Lung (tissue), 12 donors: Measurements from ENCODE around the gene ATRNL1. TPM values are rescaled to one million over a fixed set of nuclear protein-coding genes. Genes with fewer than 3 reads are reported as not detected.
A peak's percentile ranks its signal among the peaks of the same experiment; 100 is the strongest.

Source experiments
- ATAC-seq: fragments of 200-7000 bp; cut with Tn5 transposase; one replicate; pipeline ENCODE4 v1.9.1; 2020; ENCODE audit warnings: moderate number of reproducible peaks; ENCODE audit not compliant: insufficient read depth, low FRiP score
- DNase-seq, 3 donors: peaks; one replicate each; pipeline ENCODE4 v3.0.0-alpha.2; 2013 to 2017
- H3K27ac ChIP-seq, 2 donors: one replicate each; pipeline ENCODE4 v1.5.1; 2013; ENCODE audit warnings: mild to moderate bottlenecking in 2 of 2, moderate library complexity in 2 of 2, control low read depth in 1 of 2, inconsistent platforms in 1 of 2, low read depth in 1 of 2, low read length in 1 of 2
- H3K27me3 ChIP-seq, 3 donors: one replicate each; pipeline ENCODE4 v1.5.1; 2013; ENCODE audit warnings: low read length in 2 of 3; ENCODE audit not compliant: control insufficient read depth in 3 of 3, insufficient read depth in 3 of 3
- H3K36me3 ChIP-seq, 4 donors: one replicate each; pipeline ENCODE4 v1.5.1; 2013; ENCODE audit warnings: low read length in 4 of 4, mild to moderate bottlenecking in 1 of 4, moderate library complexity in 1 of 4; ENCODE audit not compliant: control insufficient read depth in 4 of 4, insufficient read depth in 4 of 4
- H3K4me1 ChIP-seq, 5 donors: one replicate each; pipeline ENCODE4 v1.5.1; 2013; ENCODE audit warnings: low read length in 5 of 5, mild to moderate bottlenecking in 2 of 5, moderate library complexity in 1 of 5; ENCODE audit not compliant: control insufficient read depth in 5 of 5, insufficient read depth in 5 of 5
- H3K4me3 ChIP-seq: one replicate; pipeline ENCODE4 v1.5.1; 2013; ENCODE audit warnings: mild to moderate bottlenecking, control low read depth, moderate library complexity
- H3K9ac ChIP-seq, 2 donors: one replicate each; pipeline ENCODE4 v1.5.1; 2013; ENCODE audit warnings: low read length in 2 of 2, control low read depth in 1 of 2; ENCODE audit not compliant: insufficient read depth in 1 of 2
- H3K9me3 ChIP-seq, 4 donors: one replicate each; pipeline ENCODE4 v1.5.1; 2013; ENCODE audit warnings: low read length in 3 of 4, mild to moderate bottlenecking in 1 of 4, moderate library complexity in 1 of 4; ENCODE audit not compliant: control insufficient read depth in 4 of 4, insufficient read depth in 3 of 4
- WGBS, 2 donors: extraction: QIAGEN DNeasy Blood & Tissue Kit; methylation state at CpG; one replicate each; pipeline ENCODE4 v1.1.7; 2013; 5-methylcytosine and 5-hydroxymethylcytosine counted together
- polyA plus RNA-seq, 2 donors: library from polyadenylated mRNA; stranded (reverse); fragments of 200-250 nt; gene quantifications; one replicate each; pipeline ENCODE4 v1.2.1, GENCODE V29; 2013
- total RNA-seq, 2 donors: library from RNA; depleted of rRNA in 1 of 2; stranded (reverse); fragments of >200 nt in 1 of 2; gene quantifications; one replicate each; pipeline ENCODE4 v1.2.1, GENCODE V29; 2014 to 2021
- TF ChIP-seq, protein P1 (sequence below): IDR thresholded peaks from 2 replicates; pipeline ENCODE4 v1.5.1; 2012; ENCODE audit warnings: mild to moderate bottlenecking; ENCODE audit errors: control extremely low read depth, extremely low read depth
- donor health status: control.
- donor health status: control.
- donor health status: Bipolar disorder and iron deficiency.
- donor health status: healthy.
- donor health status: DM: yes; HTN: yes; CAD: no.

The ATRNL1 gene
- total and polyA plus RNA-seq, 4 donors: 0.05 to 11.1 (median 0.24) TPM

DNA sequence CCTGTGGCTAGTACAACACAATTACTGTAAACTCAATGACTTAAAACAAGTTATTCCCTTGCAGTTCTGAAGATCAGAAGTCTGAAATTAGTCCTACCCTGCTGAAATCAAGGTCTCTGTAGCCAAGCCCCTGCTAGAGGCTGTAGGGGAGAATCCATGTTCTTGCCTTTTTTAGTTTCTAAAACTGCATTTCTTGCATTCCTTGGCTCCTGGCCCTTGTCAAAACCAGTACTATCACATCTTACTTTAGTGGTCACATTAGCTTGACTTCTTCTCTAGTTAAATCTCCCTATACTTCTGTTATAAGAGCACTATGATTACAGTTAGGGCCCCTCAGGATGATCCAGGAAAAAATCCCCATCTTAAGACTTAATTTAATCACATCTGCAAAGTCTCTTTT, 612.9 kb downstream of the ATRNL1 start:
- Histone ChIP-seq H3K9me3 (no peaks in the 10 kb centered on the region), H3K4me1 (no peaks in the 10 kb centered on the region), H3K9ac (no peak overlapping the region), H3K4me3 (no peak overlapping the region), H3K27me3 (no peaks in the 10 kb centered on the region), H3K27ac (no peak overlapping the region), H3K36me3 (no peaks in the 10 kb centered on the region)
- ATAC-seq (no peak), DNase-seq (peak in 1 of 3 donors; percentile 1)
- TF ChIP-seq, protein P1, sequence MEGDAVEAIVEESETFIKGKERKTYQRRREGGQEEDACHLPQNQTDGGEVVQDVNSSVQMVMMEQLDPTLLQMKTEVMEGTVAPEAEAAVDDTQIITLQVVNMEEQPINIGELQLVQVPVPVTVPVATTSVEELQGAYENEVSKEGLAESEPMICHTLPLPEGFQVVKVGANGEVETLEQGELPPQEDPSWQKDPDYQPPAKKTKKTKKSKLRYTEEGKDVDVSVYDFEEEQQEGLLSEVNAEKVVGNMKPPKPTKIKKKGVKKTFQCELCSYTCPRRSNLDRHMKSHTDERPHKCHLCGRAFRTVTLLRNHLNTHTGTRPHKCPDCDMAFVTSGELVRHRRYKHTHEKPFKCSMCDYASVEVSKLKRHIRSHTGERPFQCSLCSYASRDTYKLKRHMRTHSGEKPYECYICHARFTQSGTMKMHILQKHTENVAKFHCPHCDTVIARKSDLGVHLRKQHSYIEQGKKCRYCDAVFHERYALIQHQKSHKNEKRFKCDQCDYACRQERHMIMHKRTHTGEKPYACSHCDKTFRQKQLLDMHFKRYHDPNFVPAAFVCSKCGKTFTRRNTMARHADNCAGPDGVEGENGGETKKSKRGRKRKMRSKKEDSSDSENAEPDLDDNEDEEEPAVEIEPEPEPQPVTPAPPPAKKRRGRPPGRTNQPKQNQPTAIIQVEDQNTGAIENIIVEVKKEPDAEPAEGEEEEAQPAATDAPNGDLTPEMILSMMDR: no peak

DNA sequence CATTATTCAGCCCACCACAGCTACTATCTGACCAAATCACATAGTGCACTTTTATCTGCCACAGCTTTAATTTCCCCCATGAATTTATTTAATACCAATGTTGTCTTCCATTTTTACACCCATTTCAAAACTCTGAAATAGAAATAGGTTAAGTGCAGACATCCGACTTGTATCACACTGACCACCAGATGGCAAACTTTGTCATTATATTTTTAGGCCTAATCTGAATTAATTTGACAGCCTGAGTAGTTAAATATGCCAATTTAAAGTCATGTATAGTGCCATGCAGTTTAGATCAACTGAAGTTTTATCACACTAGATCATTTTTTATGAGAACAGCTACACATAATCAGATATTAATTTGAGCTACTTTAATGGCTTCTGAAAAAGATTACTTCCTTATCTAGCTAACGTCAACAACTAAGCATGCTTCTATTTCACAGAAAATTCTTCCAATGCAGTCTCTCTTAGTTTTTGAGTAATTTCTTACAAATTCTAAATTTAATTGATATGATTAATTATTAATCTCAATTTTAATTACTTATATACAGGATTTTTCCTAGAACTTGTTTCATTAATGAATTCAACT, 613.4 kb downstream of the ATRNL1 start:
- no peak for ATAC-seq
- Histone ChIP-seq H3K4me1 (no peaks in the 10 kb centered on the region), H3K9ac (no peak overlapping the region), H3K9me3 (no peaks in the 10 kb centered on the region), H3K36me3 (no peaks in the 10 kb centered on the region), H3K27ac (no peak overlapping the region), H3K4me3 (no peak overlapping the region), H3K27me3 (no peaks in the 10 kb centered on the region)
- WGBS, 2 donors: 51 to 54% methylated on average over 2 of the region's 2 CpGs
- TF ChIP-seq, protein P1: no peak
- DNase-seq: peak in 2 of 3 donors; percentile 71 to 72

DNA sequence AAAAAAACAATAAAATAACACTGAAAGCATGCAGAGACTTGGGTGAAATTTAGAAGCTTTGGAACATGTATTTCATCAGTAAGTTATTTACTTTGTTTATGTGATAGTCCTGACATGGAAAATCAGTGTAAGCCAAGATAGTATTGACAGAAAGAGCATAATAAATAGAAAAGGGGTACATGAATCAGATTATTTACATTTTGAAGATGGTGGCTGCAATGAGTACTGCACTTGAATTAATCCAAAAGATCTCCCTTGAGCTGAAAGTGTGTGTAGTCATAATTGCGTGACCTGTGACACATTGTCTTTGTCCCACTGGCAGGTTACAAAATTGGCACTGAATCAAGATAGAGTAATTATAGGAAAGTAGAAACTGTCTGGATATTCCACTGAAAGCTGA, 617.0 kb downstream of the ATRNL1 start:
- Histone ChIP-seq H3K27me3 (no peaks in the 10 kb centered on the region), H3K4me3 (no peak overlapping the region), H3K9me3 (no peaks in the 10 kb centered on the region), H3K36me3 (no peaks in the 10 kb centered on the region), H3K9ac (no peak overlapping the region), H3K4me1 (no peaks in the 10 kb centered on the region), H3K27ac (no peak overlapping the region)
- no peak for DNase-seq
- TF ChIP-seq, protein P1: no peak
- no peak for ATAC-seq
- WGBS, 2 donors: 89% methylated on average over 1 of the region's 1 CpG

DNA sequence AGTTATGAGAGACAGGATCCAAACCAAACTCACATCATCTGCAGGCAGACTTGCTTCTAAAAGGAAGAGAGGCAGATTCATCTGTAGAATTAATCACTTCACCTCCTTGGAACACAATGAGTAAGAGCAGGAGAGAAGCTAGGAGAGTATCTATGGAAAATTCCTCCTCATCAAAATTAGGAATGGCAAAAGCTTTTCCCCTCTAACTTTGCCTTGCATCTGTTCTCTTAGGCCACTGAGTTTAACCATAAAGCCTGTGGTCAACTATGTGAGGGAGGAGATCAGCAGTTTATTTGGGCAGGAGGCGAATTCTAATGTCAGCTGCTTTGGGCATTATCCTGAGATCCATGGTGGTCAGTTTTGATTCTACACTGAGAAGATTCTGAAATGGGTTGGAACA, 618.1 kb downstream of the ATRNL1 start:
- ATAC-seq: no peak
- H3K36me3 ChIP-seq: no peaks in the 10 kb centered on the region

More for the DNA sequence above, 618.1 kb downstream of the ATRNL1 start:
- H3K27me3 ChIP-seq: no peaks in the 10 kb centered on the region
- no peak overlapping the region for H3K4me3 ChIP-seq
- H3K9ac ChIP-seq: no peak overlapping the region
- no peak overlapping the region for H3K27ac ChIP-seq
- 72 to 81% methylated on average over 1 of the region's 1 CpG for WGBS, 2 donors
- TF ChIP-seq, protein P1: no peak
- no peak for DNase-seq
- H3K9me3 ChIP-seq: no peaks in the 10 kb centered on the region
- H3K4me1 ChIP-seq: no peaks in the 10 kb centered on the region
